GM15510 (cell line): ENCODE results near the gene JAK1.

Experiments used
- POLR2A ChIP-seq: IDR thresholded peaks from 3 replicates; pipeline ENCODE4 v1.6.1; 2011; ENCODE audit warnings: borderline replicate concordance; ENCODE audit not compliant: insufficient read length; ENCODE audit errors: extremely low read depth

JAK1 gene

DNA sequence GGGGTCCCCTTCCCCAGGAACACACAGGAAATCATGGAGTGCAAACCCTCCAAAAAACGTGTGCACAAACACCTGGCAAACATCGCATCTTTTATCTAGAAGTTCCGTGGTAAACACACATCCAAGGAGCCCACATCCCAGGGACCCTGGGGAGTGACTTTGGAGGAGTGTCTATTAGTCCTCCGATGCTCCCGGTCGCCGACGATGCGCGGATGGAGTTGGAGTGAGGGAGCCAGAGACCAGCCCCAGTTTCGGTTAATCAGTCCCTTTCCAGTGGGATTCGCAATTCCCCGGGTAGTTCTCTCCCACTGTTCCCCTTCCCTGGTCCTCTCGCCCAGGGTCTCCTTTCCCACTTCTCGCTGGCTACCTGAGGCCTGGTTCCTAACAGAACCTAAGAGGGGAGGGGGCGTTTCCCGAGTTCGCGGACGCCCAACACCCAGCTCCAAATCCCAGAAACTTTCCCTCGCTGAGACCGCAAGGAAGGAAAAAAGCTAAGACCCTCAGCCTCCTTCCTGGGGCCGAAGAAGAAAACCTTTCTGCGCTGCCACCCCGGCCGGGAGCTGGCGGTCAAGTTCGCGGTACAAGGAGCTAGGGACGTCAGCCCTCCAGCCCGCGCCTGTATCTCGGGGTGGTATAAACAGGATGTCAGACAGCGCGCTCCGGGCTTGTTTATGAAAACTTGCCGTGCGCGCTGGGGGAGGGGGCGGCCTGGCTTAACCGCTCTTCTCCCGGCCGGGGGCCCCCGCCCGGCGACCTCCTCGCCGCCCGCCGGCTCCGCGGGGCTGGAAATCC, 787 bp downstream of the JAK1 start:
- TF ChIP-seq POLR2A = no peak

DNA sequence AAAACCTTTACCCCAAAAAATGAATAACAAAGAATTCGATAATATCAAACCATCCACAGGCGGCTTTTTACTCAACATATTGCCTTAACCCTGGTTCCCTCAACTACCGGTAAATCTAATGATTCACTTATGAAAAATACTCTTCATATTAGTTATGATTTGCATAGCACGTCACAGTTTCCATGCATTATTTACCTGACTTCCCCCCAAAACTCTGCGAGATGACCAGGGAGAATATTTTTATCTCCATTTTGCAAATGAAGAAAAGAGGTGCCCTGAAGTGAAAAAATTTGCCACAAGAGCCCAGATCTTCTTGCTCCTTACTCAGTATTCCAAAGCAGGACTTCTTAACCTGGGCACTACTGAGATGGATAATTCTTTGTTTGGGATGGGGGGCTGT, 2.9 kb downstream of the JAK1 start:
- no peak for TF ChIP-seq POLR2A

DNA sequence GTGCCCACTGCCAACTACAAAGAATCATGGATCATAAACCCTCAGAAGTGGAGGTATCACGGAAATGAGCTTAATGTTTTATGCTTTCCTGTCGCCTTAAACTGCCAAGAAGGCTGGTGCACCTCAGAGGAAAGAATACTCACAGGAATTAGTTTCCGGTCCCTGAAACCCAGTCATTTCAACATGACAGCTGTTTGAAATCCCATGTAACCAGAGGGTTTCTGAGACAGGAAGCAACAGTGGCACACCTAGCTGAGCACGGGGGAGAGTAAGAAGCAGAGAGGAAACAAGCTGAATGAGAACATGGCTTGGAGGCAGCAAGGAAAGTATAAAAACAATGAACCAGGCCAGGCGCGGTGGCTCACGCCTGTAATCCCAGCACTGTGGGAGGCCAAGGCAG, 3.9 kb downstream of the JAK1 start:
- no peak for TF ChIP-seq POLR2A

DNA sequence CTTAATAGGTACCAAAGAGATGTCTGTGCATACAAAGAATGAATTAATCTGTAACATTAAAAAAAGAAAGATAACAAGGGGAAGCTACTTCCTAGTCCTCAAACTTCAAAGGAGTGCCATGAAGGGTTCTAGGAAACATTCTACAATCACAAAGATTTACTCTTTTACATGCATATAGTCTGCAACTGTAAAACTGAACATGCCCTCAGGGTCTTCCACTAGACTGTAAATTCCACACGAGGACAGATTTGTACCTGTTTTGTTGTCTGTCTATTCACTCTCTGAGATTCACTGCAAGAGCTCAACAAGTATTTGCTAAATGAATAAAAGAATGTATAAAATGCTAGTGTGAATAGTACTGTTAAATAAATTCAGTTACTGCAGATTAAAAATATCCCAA, 4.4 kb downstream of the JAK1 start:
- TF ChIP-seq POLR2A = no peak

DNA sequence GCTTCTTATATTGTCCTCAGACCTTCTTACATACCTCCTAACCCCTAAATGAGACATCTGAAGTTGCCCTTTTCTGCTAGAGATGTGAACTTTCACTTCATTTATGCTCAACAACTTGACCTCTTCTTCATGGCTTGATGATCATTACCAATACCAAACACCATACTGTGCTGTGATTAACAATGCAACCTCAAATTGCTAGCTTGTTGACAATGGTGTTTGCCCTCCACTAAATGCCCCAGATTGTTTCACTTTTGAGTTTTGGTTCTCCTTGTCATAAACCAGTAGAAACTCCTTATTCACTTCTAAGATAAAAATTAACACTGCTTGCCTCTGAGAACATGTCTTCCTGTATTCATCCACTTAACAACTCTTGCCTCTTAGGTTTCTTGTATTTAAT, 5.6 kb downstream of the JAK1 start:
- TF ChIP-seq POLR2A = no peak

DNA sequence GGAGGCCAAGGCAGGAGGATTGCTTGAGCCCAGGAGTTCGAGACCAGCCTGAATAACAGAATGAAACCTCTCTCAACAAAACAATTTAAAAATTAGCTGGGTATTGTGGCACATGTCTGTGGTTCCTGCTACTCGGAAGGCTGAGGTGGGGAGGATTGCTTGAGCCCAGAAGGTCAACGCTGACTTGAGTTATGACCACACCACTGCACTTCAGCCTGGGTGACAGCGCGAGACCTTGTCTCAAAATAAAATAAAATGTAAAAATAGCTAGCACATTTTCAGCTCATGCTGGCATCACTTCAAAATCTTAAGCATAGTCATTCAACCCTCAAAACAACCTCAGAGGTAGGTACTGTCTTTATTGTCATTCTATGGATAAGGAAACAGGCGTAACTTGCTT, 6.4 kb downstream of the JAK1 start:
- no peak for TF ChIP-seq POLR2A

DNA sequence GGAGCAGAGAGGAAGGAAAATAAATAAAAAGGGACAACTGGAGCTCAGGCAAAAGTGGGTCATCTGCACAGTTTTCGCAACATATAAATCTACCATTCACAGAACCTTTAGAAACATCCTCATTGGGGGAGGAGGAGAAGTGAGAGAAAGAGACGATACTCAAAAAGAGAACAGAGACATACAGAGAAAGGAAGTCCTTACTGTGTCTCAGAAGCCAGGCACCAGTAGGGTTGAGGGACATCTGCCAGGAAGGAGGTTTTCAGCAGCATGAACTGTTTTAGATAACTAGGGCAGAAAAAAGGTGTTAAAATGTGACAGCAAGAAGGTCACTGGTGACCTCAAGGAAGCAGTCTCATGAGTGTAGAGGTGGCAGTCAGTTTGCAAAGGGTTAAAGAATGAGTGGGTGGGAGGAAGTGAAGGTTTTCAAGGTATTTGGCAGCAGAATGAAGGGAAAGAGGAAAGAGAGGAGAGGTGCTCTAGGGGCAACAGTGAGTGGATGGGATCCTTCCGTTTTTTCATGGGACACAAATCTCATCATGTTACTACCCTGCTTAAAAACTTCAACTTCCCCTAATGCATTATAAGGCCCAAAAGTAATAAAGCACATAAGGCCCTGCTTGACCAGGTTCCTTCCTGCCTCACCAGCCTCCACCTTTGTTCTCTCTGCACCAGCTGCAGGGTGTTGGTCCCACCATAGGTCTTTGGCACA, 9.5 kb downstream of the JAK1 start:
- TF ChIP-seq POLR2A = no peak

DNA sequence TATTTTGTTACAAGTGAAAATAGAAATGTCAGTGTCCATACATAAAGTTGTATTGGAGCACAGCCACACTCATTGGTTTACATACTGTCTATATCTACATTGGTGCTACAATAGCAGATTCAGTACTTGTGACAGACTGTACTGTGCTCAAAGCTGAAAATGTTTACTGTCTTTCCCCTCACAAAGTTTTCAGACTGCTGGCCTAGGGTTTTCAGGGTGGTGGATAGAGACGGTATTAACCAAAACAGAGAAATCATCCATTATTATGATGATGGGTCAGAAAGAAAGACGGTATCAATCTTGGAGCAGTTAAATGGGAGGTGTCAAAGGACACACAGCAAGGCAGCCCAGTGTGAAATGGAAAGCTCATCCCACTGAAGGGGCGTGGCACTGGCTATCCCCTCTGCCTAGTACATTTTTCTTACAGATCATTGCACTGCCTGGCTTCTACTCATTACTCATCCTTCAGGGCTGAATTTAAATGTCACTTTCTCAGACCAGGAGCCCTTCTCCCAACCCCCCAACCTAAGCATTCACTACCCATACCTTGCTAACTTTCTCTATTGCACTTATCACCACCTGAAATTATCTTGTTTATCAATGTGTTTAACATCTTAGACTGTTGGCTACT, 10.2 kb downstream of the JAK1 start:
- no peak for TF ChIP-seq POLR2A

DNA sequence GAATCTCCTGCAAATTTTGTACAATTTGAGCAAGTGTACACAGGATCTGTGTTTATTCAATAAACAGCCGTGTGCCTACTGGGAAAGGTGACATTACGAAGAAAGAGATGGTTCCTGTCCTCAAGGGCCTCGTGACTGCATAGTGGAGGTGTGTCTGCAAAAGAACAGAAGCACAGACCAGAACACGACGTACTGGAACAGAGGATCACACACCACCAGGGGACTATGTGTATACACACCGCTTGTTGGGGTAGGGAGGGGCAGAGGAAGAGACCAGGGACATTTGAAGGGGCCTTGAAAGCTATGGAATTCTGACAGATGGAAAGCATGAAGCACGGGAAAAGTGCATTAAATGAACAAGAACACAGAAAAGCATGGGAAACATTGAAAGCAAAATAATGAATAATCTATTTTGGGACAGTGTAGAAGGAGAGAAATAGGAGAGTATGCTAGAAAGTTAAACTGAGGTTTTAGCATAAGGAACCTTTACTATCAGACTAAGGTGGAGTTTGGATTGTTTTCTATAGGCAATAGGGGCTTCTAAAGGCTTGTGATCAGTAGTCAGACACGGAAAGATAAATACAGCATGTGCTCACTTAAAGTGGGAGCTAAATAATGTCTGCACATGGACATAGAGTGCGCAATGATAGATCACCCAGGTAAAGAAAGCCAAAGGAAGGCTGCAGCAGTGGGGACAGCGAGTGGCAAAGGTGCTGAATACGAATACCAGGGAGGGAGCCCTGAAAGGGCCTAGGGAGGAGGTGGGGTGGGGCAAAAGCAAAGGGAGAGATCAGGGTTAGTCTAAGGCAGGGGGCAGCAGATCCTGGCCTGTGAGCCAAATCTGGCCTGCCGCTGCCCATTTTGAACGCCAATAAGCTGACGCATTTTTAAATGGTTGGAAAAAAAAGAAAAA, 11.0 kb downstream of the JAK1 start:
- no peak for TF ChIP-seq POLR2A

DNA sequence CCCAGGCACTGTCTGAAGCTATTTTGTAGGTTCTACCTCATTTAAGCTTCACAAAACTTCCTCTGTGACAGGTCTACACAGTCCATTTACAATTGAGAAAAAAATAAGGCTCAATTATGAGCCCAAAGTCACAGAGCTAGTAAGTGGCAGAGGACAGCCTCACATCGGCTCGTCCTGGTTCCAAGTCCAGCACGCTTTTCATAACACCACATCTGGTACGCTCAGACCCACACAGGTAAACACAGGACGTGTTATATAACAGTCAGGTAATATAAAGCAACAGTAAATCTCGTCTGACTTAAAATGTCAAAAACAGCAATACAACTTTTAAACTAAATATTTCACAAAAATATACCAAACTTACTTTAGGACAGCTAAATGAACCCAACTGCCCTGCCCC, 13.1 kb downstream of the JAK1 start:
- no peak for TF ChIP-seq POLR2A

DNA sequence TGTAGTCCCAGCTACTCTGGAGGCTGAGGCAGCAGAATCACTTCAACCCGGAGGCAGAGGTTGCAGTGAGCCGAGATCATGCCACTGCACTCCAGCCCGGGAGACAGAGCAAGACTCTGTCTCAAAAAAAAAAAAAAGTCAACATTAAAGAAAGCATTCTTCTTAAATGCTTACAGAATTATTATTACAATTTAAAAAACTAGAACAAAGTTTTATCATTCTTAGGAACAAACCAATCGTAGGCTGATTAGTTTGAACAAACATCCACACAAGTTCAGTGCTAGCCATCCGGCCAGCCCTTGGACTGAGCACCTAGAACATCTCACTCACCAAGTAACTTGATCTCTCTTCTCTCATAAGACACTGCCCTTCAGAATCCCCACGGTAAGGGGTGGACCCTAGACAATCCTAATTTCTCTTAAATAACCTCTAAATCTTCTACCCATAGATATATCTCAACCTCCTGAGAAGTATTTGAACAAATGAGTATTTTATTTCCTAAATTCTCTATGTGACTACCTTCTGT, 16.0 kb downstream of the JAK1 start:
- no peak for TF ChIP-seq POLR2A

DNA sequence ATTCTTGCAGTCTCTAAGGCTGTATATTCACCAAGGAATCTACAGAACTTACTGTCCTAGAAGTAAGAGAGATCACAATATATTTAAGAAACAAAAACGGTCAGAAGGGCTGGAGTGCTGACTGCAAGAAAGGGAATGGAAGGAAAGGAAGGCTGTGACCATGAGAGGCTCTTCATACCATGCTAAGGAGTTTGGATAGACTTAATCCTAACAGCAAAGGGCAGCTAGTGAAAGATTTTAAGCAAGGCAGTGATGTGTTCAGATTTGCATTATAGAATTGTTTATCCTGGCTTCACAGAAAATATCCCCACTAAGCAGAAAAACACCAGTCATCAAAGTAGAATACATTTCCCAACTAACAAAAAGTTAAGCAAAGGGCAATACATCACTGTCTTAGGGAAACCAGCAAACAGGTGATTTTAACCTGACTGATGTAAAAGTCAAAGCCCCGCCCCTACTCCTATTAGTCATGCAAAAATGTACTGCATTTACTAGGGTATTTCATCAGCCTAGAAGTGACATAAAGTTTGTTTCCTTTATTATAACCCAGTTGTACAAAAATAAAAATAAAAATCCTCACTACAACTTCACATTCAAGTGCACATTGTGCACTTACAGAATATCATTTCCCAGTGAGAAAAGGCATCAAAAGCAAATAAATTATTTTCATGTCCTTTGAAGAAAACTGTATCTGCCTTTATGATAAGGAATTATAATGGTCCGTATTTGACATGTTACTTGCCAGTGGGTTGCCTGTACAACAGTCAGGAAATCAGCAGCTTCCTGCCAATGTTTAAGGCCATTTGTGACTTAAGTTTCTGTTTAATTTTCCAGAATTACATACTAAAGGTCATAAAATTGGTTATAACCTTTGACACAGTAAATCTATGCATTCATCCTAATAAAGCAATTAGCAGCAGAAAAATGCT, 17.2 kb downstream of the JAK1 start:
- TF ChIP-seq POLR2A = no peak

DNA sequence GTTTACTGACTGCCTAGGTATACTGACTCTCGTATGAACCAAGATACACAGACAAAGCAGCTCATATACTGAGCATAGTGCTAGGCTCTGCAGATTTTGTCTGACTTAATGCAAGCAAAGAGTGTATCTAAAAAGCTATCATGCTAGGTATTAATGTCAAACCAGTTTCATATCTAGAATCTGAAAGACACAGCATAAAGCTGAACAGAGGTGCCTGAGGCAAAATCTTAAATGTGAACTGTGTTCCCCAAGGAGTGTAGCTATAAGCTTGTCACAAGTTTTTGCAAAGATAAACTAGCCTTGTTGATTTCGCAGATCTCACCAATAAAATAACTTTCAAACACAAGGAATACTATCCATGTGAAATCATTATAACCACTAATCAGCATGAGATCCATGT, 18.1 kb downstream of the JAK1 start:
- no peak for TF ChIP-seq POLR2A
